Parathyroid adenoma (tissue), 2 donors: ENCODE measurements around the gene CHAD.

ENCODE experiments used
- H2AFZ ChIP-seq: fragments of 300-600 bp; sonication (generic); one replicate; pipeline ENCODE4 v1.7.0; 2017; ENCODE audit warnings: antibody characterized with exemption, mild to moderate bottlenecking
- H3K27ac ChIP-seq: fragments of 300-600 bp; sonication (generic); one replicate; pipeline ENCODE4 v1.7.0; 2017
- H3K27me3 ChIP-seq: fragments of 300-600 bp; sonication (generic); one replicate; pipeline ENCODE4 v1.7.0; 2017; ENCODE audit warnings: low read length; ENCODE audit not compliant: control insufficient read depth, insufficient read depth
- H3K36me3 ChIP-seq: fragments of 300-600 bp; sonication (generic); one replicate; pipeline ENCODE4 v1.7.0; 2017; ENCODE audit warnings: low read length; ENCODE audit not compliant: control insufficient read depth, insufficient read depth
- H3K4me1 ChIP-seq: fragments of 300-600 bp; sonication (generic); one replicate; pipeline ENCODE4 v1.7.0; 2017; ENCODE audit warnings: control low read depth
- H3K4me2 ChIP-seq: fragments of 300-600 bp; sonication (generic); one replicate; pipeline ENCODE4 v1.7.0; 2017; ENCODE audit warnings: low read length
- H3K4me3 ChIP-seq: fragments of 300-600 bp; sonication (generic); one replicate; pipeline ENCODE4 v1.7.0; 2017; ENCODE audit warnings: low read depth, low read length
- H3K79me2 ChIP-seq: fragments of 300-600 bp; sonication (generic); one replicate; pipeline ENCODE4 v1.7.0; 2017; ENCODE audit warnings: control low read depth
- H3K9ac ChIP-seq: fragments of 300-600 bp; sonication (generic); one replicate; pipeline ENCODE4 v1.7.0; 2017; ENCODE audit warnings: mild to moderate bottlenecking
- H3K9me3 ChIP-seq: fragments of 300-600 bp; sonication (generic); one replicate; pipeline ENCODE4 v1.7.0; 2017; ENCODE audit warnings: low read length; ENCODE audit not compliant: control insufficient read depth
- TF ChIP-seq, protein P1 (sequence below): fragments of 300-600 bp; sonication (generic); IDR thresholded peaks from one replicate; pipeline ENCODE4 v1.7.0; 2017; ENCODE audit warnings: antibody characterized with exemption, mild to moderate bottlenecking
- donor health status: primary hyperparathyroidism.

CHAD gene

DNA sequence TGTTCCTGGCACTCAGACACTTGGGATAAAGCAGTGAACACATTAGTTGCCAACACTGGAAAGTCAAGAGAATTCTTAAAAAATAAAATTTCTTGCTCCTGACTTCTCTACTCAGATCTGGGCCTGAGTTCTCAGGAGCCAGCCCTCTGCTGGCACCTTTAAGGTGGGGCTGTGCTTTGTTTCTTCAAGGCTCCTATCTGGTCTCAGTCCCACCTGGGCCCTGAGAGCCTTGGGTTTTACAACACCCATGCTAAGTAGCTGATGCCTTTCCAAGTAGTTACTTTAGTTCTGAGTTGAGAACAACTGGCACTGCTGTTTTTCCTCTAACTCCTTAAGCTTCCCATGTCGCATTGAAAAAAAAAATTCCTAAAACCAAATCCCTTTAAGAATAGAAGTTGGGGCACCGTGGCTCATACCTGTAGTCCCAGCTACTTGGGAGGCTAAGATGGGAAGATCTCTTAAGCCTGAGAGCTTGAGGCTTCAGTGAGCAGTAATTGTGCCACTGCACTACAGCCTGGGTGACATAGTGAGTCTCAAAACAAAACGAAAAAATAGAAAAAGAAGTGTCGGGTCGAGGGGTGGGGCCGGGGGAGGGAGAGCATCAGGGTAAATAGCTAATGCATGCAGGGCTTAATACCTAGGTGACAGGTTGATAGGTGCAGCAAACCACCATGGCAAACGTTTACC is 16.6 kb downstream of the CHAD start:
- H3K4me1 ChIP-seq, result no peaks in the 10 kb centered on the region
- H3K9me3 ChIP-seq, result no peaks in the 10 kb centered on the region
- no peaks in the 10 kb centered on the region for H3K27me3 ChIP-seq
- H3K4me3 ChIP-seq, result no peak overlapping the region
- no peak overlapping the region for H3K4me2 ChIP-seq
- no peak overlapping the region for H3K27ac ChIP-seq
- peaks cover 9% of the 10 kb centered on the region for H3K79me2 ChIP-seq
- H3K36me3 ChIP-seq, result no peaks in the 10 kb centered on the region
- H3K9ac ChIP-seq, result no peak overlapping the region
- TF ChIP-seq, protein P1, sequence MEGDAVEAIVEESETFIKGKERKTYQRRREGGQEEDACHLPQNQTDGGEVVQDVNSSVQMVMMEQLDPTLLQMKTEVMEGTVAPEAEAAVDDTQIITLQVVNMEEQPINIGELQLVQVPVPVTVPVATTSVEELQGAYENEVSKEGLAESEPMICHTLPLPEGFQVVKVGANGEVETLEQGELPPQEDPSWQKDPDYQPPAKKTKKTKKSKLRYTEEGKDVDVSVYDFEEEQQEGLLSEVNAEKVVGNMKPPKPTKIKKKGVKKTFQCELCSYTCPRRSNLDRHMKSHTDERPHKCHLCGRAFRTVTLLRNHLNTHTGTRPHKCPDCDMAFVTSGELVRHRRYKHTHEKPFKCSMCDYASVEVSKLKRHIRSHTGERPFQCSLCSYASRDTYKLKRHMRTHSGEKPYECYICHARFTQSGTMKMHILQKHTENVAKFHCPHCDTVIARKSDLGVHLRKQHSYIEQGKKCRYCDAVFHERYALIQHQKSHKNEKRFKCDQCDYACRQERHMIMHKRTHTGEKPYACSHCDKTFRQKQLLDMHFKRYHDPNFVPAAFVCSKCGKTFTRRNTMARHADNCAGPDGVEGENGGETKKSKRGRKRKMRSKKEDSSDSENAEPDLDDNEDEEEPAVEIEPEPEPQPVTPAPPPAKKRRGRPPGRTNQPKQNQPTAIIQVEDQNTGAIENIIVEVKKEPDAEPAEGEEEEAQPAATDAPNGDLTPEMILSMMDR, result no peak
- no peak overlapping the region for H2AFZ ChIP-seq

DNA sequence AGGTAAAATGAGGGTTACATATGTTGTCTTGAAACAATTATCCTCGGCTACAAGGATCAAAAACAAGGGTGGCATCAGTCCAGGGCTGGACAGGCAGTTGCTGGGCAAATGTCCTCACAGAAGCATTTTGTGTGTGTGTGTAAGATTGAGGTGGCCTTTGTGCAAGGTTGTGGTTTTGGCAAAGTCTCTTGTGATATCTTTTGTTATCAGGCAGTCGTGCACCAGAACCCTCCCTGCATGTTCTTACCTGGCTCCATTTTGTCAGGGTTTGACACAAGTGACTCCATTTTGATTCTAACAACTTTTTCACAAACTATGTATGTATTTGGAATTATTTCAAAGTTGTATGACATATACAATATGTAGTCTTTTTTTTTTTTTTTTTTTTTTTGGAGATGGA is 20.0 kb downstream of the CHAD start:
- H3K27ac ChIP-seq, result no peak overlapping the region
- H3K4me1 ChIP-seq, result no peaks in the 10 kb centered on the region
- H3K79me2 ChIP-seq, result peaks cover 9% of the 10 kb centered on the region
- H2AFZ ChIP-seq, result no peak overlapping the region
- no peak overlapping the region for H3K4me3 ChIP-seq
- TF ChIP-seq, protein P1, result no peak
- no peaks in the 10 kb centered on the region for H3K27me3 ChIP-seq
- no peaks in the 10 kb centered on the region for H3K36me3 ChIP-seq
- no peaks in the 10 kb centered on the region for H3K9me3 ChIP-seq
- H3K4me2 ChIP-seq, result no peak overlapping the region
- no peak overlapping the region for H3K9ac ChIP-seq

DNA sequence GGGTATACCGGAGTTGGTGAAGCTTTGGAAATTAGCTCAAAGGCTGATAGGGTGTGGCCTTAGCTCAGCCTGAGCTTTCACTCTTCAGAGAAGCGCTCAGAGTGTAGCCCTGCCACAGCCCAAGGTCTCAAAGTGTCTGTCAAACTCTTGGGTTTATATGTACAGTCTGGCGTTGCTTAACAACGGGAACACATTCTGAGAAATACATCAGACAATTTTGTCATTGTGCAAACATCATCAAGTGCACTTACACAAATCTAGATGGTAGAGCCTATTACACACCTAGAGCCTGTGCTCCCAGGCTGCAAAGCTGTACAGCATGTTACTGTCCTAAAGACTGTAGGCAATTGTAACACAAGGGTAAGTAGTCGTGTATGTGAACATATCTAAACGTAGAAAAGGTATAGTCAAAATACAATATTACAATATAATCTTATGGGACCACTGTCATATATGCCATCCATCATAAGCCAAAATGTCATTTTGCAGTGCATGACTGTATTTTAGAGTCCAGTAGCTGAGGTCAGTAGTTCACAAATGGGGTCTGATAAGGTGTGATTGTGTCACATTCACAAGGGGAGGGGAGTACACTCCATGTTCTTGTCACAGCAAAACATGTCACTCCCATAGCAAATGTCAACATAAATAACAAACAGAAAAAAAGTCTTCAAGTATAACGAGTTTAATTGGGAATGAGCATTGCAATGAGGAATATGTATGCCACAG is 20.6 kb downstream of the CHAD start:
- Histone ChIP-seq H3K4me2 (no peak overlapping the region), H3K4me1 (no peaks in the 10 kb centered on the region), H3K27ac (no peak overlapping the region), H3K36me3 (no peaks in the 10 kb centered on the region), H2AFZ (no peak overlapping the region), H3K9ac (no peak overlapping the region), H3K4me3 (no peak overlapping the region), H3K27me3 (no peaks in the 10 kb centered on the region), H3K79me2 (peaks cover 9% of the 10 kb centered on the region), H3K9me3 (no peaks in the 10 kb centered on the region)
- TF ChIP-seq, protein P1, result no peak

DNA sequence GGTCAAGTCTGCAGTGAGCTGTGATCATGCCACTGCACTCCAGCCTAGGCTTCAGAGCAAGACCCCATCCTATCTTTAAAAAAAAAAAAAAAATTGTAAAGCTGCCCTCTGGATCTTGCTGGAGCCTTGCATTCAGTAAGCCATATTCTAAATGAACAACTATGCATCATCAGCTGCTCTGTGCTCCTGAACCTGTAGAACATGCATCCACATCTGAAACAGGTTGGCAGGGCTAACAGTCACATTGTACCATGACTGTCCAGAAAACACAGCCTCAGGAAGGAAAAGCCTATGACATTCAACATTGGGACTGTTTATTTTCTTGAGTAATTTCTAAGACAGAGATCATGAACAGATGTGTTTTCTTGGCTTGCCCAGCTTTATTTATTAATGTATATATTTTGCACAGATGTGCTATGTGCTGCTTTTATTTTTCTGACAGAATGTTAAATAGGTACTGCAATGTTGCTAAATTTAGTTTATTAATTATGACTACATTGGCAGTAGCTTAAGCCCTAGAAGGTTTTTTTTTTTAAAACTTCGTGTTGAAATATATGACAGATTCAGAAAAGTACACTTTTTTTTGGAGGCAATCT is 22.9 kb downstream of the CHAD start:
- Histone ChIP-seq H3K27me3 (no peaks in the 10 kb centered on the region), H3K4me1 (peaks cover 7% of the 10 kb centered on the region), H3K9me3 (no peaks in the 10 kb centered on the region), H2AFZ (no peak overlapping the region), H3K9ac (no peak overlapping the region), H3K27ac (no peak overlapping the region), H3K4me3 (no peak overlapping the region), H3K36me3 (no peaks in the 10 kb centered on the region), H3K4me2 (no peak overlapping the region), H3K79me2 (peaks cover 17% of the 10 kb centered on the region)
- TF ChIP-seq, protein P1, result no peak
